Colonic mucosa (tissue), 4 donors: ENCODE results near the gene TRMT10B. TPM values are rescaled to one million over a fixed set of nuclear protein-coding genes. Genes with fewer than 3 reads are reported as not detected.
A peak's percentile ranks its signal among the peaks of the same experiment; 100 is the strongest.

Source experiments
- DNase-seq: peaks from one replicate; pipeline ENCODE4 v3.0.0-alpha.2; 2020
- H3K27ac ChIP-seq: fragments of 200-600 bp; one replicate; pipeline ENCODE4 v1.8.0; 2021
- H3K27me3 ChIP-seq: fragments of 200-600 bp; one replicate; pipeline ENCODE4 v1.8.0; 2021
- H3K36me3 ChIP-seq: fragments of 200-600 bp; one replicate; pipeline ENCODE4 v1.8.0; 2021
- H3K4me1 ChIP-seq: fragments of 200-600 bp; one replicate; pipeline ENCODE4 v1.8.0; 2021; ENCODE audit warnings: mild to moderate bottlenecking
- H3K4me3 ChIP-seq: fragments of 200-600 bp; one replicate; pipeline ENCODE4 v1.8.0; 2021
- H3K9ac ChIP-seq, 2 donors: one replicate each; pipeline ENCODE4 v1.7.0; 2013; ENCODE audit warnings: control low read depth in 2 of 2, low read depth in 2 of 2, low read length in 2 of 2
- H3K9me3 ChIP-seq: fragments of 200-600 bp; one replicate; pipeline ENCODE4 v1.8.0; 2021
- intact Hi-C: fragments of 100-400 bp; cut with DNase I; formaldehyde crosslinking; loops from one replicate; pipeline ENCODE4 v1.14.1; 2022
- total RNA-seq, 2 donors: library from RNA; stranded (reverse); fragmentation: NEBNext Ultra II Directional in 1 of 2; extraction: Animal tissue kit (Norgen Biotek cat#: 25700) in 1 of 2; gene quantifications; one replicate each; pipeline ENCODE4 v1.2.1, GENCODE V29; 2021
- TF ChIP-seq, protein P1 (sequence below): fragments of 200-600 bp; IDR thresholded peaks from one replicate; pipeline ENCODE4 v1.8.0; 2022; ENCODE audit warnings: antibody characterized with exemption, mild to moderate bottlenecking
- donor health status: healthy.
- donor health status: DM: no; HTN: no; CAD: no.
- donor health status: DM: no; HTN: no; CAD: no.

Gene TRMT10B
- total RNA-seq, 2 donors from 2014 or later, result 8.3 to 11.9 TPM

DNA sequence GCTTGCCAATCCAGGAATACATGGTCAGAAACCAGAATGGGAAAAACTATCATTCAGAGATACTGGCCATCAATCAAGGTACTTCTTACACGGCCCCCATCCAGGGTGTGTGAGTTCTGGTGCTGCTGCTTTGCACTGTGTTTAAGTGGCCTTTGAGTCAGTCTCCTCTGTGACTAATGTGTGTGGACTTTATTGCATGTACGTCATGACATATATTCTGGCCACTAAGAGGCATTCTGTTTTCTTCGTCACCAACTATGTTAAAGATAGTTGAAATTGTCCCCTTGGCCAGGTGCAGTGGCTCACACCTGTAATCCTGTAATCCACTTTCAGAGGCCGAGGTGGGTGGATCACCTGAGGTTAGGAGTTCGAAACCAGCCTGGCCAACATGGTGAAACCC is 22.7 kb downstream of the TRMT10B start:
- intact Hi-C loops, result no loop called here
- Histone ChIP-seq H3K4me1 (no peaks in the 10 kb centered on the region), H3K9ac (no peak overlapping the region), H3K27ac (no peak overlapping the region), H3K4me3 (no peak overlapping the region), H3K36me3 (peaks cover 12% of the 10 kb centered on the region), H3K9me3 (no peaks in the 10 kb centered on the region), H3K27me3 (no peaks in the 10 kb centered on the region)
- no peak for DNase-seq
- TF ChIP-seq, protein P1, sequence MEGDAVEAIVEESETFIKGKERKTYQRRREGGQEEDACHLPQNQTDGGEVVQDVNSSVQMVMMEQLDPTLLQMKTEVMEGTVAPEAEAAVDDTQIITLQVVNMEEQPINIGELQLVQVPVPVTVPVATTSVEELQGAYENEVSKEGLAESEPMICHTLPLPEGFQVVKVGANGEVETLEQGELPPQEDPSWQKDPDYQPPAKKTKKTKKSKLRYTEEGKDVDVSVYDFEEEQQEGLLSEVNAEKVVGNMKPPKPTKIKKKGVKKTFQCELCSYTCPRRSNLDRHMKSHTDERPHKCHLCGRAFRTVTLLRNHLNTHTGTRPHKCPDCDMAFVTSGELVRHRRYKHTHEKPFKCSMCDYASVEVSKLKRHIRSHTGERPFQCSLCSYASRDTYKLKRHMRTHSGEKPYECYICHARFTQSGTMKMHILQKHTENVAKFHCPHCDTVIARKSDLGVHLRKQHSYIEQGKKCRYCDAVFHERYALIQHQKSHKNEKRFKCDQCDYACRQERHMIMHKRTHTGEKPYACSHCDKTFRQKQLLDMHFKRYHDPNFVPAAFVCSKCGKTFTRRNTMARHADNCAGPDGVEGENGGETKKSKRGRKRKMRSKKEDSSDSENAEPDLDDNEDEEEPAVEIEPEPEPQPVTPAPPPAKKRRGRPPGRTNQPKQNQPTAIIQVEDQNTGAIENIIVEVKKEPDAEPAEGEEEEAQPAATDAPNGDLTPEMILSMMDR, result no peak

DNA sequence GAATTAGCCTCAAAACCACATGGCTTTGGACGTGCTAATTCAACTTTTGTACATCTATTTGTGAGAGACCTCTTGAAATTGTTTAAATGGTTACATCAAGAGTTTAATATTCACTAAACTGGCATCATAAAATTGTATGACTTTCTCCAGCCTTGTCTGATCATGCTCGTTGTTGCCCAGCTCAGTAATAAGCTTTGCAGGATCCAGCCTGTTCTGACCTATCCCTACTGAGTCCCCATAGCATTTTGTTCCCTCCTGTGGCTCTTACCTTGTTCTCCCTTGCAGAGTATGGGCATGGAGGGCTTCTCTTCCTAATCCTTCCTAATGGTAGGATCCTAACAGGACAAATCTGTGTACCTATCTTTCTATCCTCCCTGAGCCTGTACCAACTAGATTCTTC is 24.9 kb downstream of the TRMT10B start:
- TF ChIP-seq, protein P1, result no peak
- DNase-seq, result no peak
- Histone ChIP-seq H3K9me3 (no peaks in the 10 kb centered on the region), H3K4me3 (no peak overlapping the region), H3K36me3 (peaks cover 12% of the 10 kb centered on the region), H3K4me1 (no peaks in the 10 kb centered on the region), H3K9ac (no peak overlapping the region), H3K27me3 (no peaks in the 10 kb centered on the region), H3K27ac (no peak overlapping the region)
- intact Hi-C loops, result no loop called here

DNA sequence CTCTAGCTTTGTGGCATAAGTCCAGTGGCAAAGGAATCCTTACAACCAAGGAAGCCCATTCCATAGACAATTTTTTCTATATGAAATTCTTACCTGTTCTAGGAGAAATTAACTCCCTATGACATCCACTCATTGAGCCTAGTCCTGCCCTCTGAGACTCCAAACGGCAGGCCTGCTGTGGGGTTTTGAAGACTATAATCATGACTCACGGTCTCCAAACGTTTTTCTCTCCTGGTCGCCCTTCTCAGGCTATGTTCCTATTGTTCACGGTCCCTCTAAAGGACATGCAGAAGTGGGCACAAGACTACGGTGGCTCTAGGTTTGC is 30.6 kb downstream of the TRMT10B start:
- no peak for DNase-seq
- intact Hi-C loops, result no loop called here
- Histone ChIP-seq H3K27me3 (no peaks in the 10 kb centered on the region), H3K27ac (peak overlapping the region; percentile 62), H3K9me3 (no peaks in the 10 kb centered on the region), H3K4me1 (peaks cover 6% of the 10 kb centered on the region), H3K36me3 (no peaks in the 10 kb centered on the region), H3K4me3 (peak overlapping the region; percentile 84), H3K9ac (peak overlapping the region; percentile 76 to 84)
- TF ChIP-seq, protein P1, result no peak

DNA sequence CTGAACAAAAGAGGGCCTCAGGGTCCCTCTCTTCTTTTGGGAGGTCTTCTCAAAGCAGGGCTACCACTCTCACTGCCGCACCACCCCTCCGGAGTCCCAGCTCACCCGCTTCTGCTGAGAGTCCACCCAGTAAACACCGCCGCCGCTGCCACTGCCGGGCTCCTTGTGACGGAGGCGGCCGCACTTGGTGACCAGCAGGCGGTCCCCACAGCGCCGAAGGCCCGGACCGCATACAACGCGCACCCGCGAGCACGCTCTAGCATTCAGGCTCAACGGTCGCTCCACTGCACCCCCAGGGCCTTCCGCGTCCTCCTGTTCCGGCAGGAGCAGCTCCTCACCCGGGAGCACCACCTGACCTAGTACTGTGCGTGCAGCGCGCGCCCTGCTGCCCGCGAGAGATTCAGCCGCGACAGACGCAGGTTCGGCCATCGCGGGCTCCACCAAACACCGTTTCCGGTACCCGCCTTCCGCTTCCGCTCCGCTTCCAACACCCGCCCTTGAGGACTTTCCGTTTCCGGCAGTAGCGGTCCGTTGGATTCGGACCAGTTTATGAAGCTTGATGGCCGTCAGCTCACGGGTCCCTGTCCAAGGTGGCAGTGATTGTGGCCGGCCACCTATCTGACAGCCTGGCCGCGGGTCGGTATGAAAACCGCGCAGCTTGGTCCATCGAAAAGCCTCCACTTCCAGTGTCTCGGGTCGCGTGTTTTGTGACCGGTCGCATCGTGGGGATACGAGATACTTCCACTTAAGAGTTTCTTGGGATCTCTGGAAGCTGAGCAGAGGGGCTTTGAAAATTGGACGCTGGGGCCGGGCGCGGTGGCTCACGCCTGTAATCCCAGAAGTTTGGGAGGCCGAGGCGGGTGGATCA is 31.2 kb downstream of the TRMT10B start, which contains the start of gene EXOSC3:
EXOSC3 (minus strand) TSS at position 449 of the 868 bp plus-strand sequence; CDS start at position 429, 20 bp downstream.
- H3K4me3 ChIP-seq, result peak within 1 kb of the TSS; percentile 84
- peaks cover 6% of the 10 kb centered on the region for H3K4me1 ChIP-seq
- H3K36me3 ChIP-seq, result no peaks in the 10 kb centered on the region
- peak within 1 kb of the TSS; percentile 76 to 84 for H3K9ac ChIP-seq
- H3K27me3 ChIP-seq, result no peaks in the 10 kb centered on the region
- no peaks in the 10 kb centered on the region for H3K9me3 ChIP-seq
- peak within 1 kb of the TSS; percentile 62 for H3K27ac ChIP-seq
- TF ChIP-seq, protein P1, result no peak
- peak; percentile 92 for DNase-seq
- intact Hi-C loops, result no loop called here

DNA sequence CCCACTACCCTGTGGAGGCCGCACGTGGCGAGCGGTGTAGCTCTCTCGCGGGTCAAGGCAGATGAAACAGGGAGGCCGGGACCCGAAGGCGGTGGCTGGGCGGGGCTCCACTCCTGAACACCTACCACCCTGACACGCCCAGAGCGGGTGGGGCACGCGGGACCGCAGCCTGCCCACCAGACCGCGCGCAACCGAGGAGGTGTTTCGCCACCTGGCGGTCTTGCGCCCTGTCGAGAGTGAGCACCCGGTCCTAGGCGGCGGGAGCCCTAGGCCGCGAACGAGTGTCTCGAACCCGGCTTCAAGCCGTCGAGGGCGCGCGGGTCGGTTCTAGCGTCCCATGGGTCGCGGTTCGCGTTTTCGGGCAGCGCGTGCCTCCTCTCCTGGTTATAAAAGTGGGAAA is 33.5 kb downstream of the TRMT10B start:
- Histone ChIP-seq H3K36me3 (no peaks in the 10 kb centered on the region), H3K9ac (no peak overlapping the region), H3K4me1 (peaks cover 6% of the 10 kb centered on the region), H3K27me3 (no peaks in the 10 kb centered on the region), H3K27ac (no peak overlapping the region), H3K4me3 (no peak overlapping the region), H3K9me3 (no peaks in the 10 kb centered on the region)
- intact Hi-C loops, result no loop called here
- DNase-seq, result peak; percentile 39
- TF ChIP-seq, protein P1, result no peak
